NCI-H128 (cell line): ENCODE data around the gene OPN1SW.

Source experiments
- DNase-seq: peaks from one replicate; lab custom pipeline; 2025; ENCODE audit not compliant: unreplicated experiment; lab: John Stamatoyannopoulos, UW

OPN1SW gene

DNA sequence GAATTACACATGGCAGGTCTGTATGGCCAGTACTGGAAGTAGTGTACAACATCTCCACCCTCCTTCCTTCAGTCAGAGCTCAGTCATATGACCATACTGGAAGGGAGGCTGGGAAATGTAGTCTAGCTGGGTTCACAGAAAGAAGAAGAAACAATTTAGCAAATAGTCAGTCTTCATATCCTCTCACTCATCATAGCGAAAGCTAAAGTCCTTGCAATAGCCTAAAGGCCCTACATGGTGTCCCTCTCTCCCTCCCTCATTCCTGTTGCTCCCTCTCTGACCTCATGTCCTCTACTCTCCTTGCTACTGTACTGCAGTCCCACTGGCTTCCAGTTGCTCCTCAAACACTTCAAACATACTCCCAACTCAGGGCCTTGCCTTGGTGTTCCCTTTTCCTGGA is 40.7 kb downstream of the OPN1SW start:
- DNase-seq, result no peak

DNA sequence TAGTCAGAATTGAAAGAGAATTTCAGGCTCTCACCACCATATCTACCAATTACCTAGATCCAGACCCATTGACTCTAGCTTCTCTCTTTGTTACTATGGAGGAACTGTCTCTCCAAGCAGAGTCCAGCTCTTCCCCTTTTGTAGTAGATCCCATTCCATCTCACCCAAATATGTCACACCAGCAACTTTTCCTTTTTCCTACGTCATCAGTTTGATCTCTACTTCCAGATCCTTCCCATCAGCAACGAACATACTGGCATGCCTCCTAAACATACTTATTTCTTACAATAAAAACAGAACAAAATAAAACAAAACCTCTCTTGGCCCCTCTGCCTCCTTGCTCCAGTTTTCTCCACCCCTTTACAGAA is 42.3 kb downstream of the OPN1SW start:
- no peak for DNase-seq

DNA sequence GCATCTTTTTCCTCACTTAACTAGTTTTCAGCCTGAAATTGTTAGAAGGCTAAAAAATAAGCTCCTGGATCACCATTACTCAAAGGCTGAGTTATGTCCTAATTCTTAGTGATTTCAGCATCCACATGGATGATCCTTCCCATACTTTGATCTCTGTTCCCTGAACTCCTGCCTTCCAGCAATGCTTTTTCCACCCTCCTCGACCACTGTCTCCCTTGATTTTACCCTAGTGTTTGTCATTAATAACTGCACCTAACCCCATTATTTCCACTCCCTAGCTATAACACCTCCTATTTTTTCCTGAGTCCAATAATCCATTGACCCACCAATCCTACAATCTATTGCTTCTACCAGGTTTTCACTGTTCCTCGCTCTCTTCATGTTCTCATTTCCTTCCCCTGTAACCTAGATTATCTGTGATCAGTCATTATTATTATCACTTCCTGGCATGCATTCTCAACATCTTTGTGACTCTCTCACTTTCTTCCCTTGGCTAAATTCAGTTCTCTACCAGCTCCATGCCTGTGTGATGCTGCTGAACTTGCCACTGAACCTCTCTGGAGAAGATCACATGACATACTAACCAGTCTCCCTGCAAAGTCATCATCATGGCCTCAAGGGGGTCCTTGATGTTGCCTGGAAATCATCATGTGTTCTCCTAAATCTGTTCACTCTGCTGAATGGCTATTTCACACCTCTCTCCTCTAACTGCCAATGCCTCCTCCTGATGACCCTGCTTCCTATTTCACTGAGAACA is 42.9 kb downstream of the OPN1SW start:
- no peak for DNase-seq

DNA sequence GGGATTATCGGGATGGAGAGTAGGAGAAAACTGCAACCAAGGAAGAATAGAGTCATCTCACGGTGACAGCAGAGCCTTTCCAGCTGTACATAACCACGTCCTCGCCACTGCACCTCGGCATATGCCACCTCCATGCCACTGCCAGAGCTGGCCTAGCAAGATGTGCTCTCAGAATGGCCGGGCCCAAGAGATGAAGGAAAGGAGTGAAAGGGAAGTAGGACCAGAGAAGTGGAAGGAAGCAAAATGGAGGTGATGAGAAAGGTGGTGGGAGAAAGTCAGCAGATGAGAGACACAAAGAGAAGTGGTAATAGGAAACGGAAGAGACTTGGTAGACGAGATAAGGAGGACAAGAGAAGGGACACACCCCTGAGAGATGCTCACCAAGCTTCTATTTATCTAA is 44.4 kb downstream of the OPN1SW start:
- no peak for DNase-seq

DNA sequence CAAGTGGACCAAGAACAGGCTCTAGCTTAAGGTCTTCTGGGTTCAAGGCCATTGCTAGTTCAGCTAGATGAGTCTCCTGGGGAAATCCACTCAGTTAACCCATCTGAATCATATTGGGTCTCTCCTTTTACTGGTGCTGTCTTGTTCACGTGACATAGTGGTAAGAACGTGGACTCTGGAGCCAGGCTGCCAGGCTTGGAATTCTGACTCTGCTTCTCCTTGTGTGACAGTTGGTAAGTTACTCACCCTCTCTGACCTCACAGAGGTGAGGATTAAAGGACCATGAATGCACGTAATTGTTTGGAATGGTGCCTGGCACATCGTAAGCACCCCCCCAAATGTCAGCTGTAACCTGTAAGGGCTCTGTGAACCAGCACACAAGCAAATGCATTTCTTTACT is 46.1 kb downstream of the OPN1SW start:
- no peak for DNase-seq

DNA sequence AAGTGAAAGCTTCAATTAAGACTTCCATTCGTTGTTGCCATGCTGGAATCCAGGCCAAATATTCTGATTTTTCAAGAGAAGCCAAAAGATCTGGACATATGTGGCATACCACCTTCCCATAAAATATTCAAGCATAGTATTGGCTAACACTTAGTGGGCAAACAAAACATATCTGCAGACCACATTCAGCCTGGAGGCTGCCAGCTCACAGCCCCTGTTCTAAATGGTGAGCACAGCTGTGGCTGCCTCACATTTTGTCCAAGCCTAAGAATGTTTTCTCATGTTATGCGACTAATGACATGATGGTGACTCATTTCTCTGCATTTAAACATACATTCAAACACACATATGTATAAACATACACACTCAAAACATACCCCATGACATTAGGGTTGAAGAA is 47.0 kb downstream of the OPN1SW start:
- DNase-seq, result no peak

DNA sequence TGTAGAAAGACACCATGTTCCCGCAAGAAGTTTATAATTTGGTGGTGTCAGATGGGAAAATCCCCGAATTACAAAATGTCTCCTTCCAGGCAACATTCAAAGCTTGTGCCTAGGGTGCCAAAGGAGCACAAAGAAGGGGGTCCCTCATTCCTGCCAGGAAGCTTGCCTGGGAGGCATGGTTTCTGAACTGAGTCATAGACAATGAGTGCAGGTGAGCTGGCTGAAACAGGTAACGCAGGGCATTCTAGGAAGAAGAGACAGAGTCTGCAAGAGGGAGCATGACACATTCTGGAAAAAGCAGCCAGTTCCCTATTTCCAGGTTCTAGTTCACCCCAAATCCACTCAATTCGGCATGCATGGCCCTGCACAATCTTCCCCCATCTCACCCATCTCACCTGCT is 48.4 kb downstream of the OPN1SW start:
- no peak for DNase-seq

DNA sequence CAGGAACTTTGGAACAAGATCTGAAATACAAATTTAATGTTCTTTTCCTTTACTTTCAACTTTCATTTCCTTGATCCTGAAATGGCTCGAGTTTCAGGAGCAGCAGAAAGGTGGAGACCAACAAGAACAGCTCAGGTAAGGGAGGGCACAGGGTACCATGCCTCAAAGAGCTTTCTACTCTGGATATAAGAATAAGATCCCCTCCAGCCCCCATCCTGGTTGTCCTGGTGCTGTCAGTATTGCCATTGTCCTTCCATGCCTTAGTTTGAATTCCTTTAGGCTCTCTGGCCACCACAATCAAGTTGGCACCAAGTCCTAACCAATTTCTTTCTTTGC is 48.9 kb downstream of the OPN1SW start:
- DNase-seq, result no peak

DNA sequence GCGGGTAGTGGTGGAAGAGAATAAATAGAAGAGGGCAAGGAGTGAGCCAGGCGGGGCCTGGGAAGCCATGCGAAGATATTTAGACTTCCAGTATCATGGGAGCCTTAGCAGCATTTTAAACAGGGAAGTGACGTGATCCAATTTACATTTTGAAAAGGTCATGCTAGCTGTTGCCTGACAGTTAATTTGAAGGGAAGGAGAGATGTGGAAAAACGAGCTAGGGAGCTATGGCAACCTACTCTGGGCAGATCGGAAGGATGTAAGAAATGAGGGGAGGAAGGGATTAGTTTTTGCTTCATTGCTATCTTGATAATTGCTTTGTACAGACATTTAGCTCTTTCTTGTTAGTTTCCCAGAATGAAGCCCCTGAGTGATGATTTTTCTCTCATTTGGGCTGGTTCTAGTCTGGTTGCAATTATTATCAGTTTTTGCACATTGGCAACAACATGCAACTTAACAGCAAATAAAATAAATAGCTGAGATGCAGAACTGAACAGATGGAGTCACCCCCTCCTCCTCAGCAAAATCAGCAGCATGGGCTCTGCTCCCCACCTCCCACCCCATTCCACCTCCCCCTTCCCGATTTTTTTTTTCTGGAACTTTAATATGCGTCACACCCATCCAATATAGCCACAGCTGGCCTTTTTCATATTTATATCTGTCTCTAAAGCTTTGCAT is 49.4 kb downstream of the OPN1SW start:
- no peak for DNase-seq

DNA sequence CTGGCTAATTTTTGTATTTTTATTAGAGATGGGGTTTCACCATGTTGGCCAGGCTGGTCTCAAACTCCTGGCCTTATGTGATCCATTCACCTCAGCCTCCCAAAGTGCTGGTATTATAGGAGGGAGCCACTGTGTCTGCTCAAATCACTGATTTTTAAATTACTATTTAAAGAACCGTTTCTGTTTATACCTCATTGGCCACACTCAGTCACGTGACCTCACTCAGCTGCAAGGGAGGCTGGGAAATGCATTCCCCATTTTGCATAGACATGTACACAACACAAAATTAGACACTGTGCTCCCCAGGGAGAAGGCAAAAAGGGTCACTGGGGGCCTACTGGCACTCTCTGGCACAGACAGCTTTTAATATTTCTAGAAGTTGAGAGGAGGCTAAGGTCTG is 50.1 kb downstream of the OPN1SW start:
- no peak for DNase-seq

DNA sequence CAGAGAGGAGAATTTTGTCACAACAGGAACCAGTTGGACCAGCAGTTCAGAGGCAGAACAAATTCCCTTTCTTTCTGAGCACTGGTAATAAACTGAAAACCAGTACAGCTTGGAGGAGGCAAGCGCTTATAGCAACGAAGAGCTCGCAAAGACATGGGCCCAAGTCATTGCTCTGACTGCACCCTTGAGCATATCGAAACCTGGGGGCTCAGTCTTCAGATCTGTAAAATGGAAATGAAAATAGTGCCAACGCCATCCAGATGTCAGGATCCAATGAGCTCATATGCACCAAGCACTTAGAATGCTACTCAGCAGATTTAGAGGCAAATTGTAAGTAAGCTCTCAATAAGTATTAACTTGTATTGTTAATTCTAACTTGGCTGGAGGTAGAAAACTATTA is 50.9 kb downstream of the OPN1SW start:
- no peak for DNase-seq
